Nephron (organoid): Measurements from ENCODE around the gene RING1.

Source experiments
- H3K27ac Mint-ChIP-seq, 3 experiments: 2 replicates each; pipeline ENCODE4 v1.8.0; 2020; ENCODE audit warnings: mixed read lengths in 3 of 3, mild to moderate bottlenecking in 2 of 3, moderate library complexity in 1 of 3
- H3K27me3 Mint-ChIP-seq: 2 replicates; pipeline ENCODE4 v1.8.0; 2021; ENCODE audit warnings: low read depth, mild to moderate bottlenecking, moderate library complexity, mixed read lengths
- H3K36me3 Mint-ChIP-seq: 2 replicates; pipeline ENCODE4 v1.8.0; 2020; ENCODE audit warnings: low read depth, mixed read lengths
- H3K4me1 Mint-ChIP-seq: 2 replicates; pipeline ENCODE4 v1.8.0; 2020; ENCODE audit warnings: mixed read lengths
- H3K4me3 Mint-ChIP-seq, 3 experiments: 2 replicates each; pipeline ENCODE4 v1.8.0; 2020; ENCODE audit warnings: mild to moderate bottlenecking in 3 of 3, mixed read lengths in 3 of 3, moderate library complexity in 2 of 3
- H3K9me3 Mint-ChIP-seq: 2 replicates; pipeline ENCODE4 v1.8.0; 2020; ENCODE audit warnings: mixed read lengths
- CTCF ChIP-seq, 3 experiments: fragments of 200-600 bp; sonication (generic); IDR thresholded peaks; one replicate each; pipeline ENCODE4 v1.5.0; 2021; ENCODE audit warnings: antibody characterized with exemption in 3 of 3; ENCODE audit not compliant: unreplicated experiment in 3 of 3

Gene RING1

GRCh38 chr6:33248932-33249731 lies 40.8 kb downstream of the RING1 start:
- peak overlapping the region in 2 of 3 experiments; percentile 78 to 92 for H3K27ac Mint-ChIP-seq
- no peaks in the 10 kb centered on the region for H3K9me3 Mint-ChIP-seq
- peak overlapping the region; percentile 88 to 94 (median 91) for H3K4me3 Mint-ChIP-seq
- TF ChIP-seq CTCF (IDR thresholded peaks at IDR 0.05; ENCODE audit: unreplicated experiment in 3 of 3) = no peak
- peaks cover 25% of the 10 kb centered on the region for H3K36me3 Mint-ChIP-seq
- H3K4me1 Mint-ChIP-seq = peaks cover 24% of the 10 kb centered on the region
- peaks cover 12% of the 10 kb centered on the region for H3K27me3 Mint-ChIP-seq

GRCh38 chr6:33249732-33250630 lies 41.7 kb downstream of the RING1 start:
- H3K9me3 Mint-ChIP-seq = no peaks in the 10 kb centered on the region
- H3K27me3 Mint-ChIP-seq = peaks cover 12% of the 10 kb centered on the region
- peak overlapping the region in 2 of 3 experiments; percentile 78 to 92 for H3K27ac Mint-ChIP-seq
- H3K36me3 Mint-ChIP-seq = peaks cover 25% of the 10 kb centered on the region
- no peak for TF ChIP-seq CTCF (IDR thresholded peaks at IDR 0.05; ENCODE audit: unreplicated experiment in 3 of 3)
- peak overlapping the region; percentile 88 to 94 (median 91) for H3K4me3 Mint-ChIP-seq
- peaks cover 24% of the 10 kb centered on the region for H3K4me1 Mint-ChIP-seq

GRCh38 chr6:33250731-33251130 lies 42.4 kb downstream of the RING1 start:
- Mint-ChIP-seq H3K36me3 (peaks cover 27% of the 10 kb centered on the region), H3K27me3 (peaks cover 12% of the 10 kb centered on the region), H3K4me3 (peak overlapping the region; percentile 88 to 94 (median 91)), H3K9me3 (no peaks in the 10 kb centered on the region), H3K27ac (no peak overlapping the region), H3K4me1 (peaks cover 24% of the 10 kb centered on the region)
- no peak for TF ChIP-seq CTCF (IDR thresholded peaks at IDR 0.05; ENCODE audit: unreplicated experiment in 3 of 3)

GRCh38 chr6:33251395-33252012 lies 43.2 kb downstream of the RING1 start:
- peaks cover 4% of the 10 kb centered on the region for H3K27me3 Mint-ChIP-seq
- no peak overlapping the region for H3K27ac Mint-ChIP-seq
- peaks cover 24% of the 10 kb centered on the region for H3K4me1 Mint-ChIP-seq
- H3K36me3 Mint-ChIP-seq = peaks cover 31% of the 10 kb centered on the region
- H3K9me3 Mint-ChIP-seq = no peaks in the 10 kb centered on the region
- peak overlapping the region; percentile 33 to 73 (median 67) for H3K4me3 Mint-ChIP-seq
- no peak for TF ChIP-seq CTCF (IDR thresholded peaks at IDR 0.05; ENCODE audit: unreplicated experiment in 3 of 3)

GRCh38 chr6:33252759-33253158 lies 44.5 kb downstream of the RING1 start:
- Mint-ChIP-seq H3K4me1 (peaks cover 24% of the 10 kb centered on the region), H3K36me3 (peaks cover 37% of the 10 kb centered on the region), H3K9me3 (no peaks in the 10 kb centered on the region), H3K27me3 (no peaks in the 10 kb centered on the region), H3K27ac (no peak overlapping the region), H3K4me3 (no peak overlapping the region)
- no peak for TF ChIP-seq CTCF (IDR thresholded peaks at IDR 0.05; ENCODE audit: unreplicated experiment in 3 of 3)
